ENCODE results near the gene NCAPD3. TPM values are rescaled to one million over a fixed set of nuclear protein-coding genes. Genes with fewer than 3 reads are reported as not detected.
A peak's percentile ranks its signal among the peaks of the same experiment; 100 is the strongest.

Gene NCAPD3, protein sequence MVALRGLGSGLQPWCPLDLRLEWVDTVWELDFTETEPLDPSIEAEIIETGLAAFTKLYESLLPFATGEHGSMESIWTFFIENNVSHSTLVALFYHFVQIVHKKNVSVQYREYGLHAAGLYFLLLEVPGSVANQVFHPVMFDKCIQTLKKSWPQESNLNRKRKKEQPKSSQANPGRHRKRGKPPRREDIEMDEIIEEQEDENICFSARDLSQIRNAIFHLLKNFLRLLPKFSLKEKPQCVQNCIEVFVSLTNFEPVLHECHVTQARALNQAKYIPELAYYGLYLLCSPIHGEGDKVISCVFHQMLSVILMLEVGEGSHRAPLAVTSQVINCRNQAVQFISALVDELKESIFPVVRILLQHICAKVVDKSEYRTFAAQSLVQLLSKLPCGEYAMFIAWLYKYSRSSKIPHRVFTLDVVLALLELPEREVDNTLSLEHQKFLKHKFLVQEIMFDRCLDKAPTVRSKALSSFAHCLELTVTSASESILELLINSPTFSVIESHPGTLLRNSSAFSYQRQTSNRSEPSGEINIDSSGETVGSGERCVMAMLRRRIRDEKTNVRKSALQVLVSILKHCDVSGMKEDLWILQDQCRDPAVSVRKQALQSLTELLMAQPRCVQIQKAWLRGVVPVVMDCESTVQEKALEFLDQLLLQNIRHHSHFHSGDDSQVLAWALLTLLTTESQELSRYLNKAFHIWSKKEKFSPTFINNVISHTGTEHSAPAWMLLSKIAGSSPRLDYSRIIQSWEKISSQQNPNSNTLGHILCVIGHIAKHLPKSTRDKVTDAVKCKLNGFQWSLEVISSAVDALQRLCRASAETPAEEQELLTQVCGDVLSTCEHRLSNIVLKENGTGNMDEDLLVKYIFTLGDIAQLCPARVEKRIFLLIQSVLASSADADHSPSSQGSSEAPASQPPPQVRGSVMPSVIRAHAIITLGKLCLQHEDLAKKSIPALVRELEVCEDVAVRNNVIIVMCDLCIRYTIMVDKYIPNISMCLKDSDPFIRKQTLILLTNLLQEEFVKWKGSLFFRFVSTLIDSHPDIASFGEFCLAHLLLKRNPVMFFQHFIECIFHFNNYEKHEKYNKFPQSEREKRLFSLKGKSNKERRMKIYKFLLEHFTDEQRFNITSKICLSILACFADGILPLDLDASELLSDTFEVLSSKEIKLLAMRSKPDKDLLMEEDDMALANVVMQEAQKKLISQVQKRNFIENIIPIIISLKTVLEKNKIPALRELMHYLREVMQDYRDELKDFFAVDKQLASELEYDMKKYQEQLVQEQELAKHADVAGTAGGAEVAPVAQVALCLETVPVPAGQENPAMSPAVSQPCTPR (N-terminal part only)
- 15.2 and 29.4 TPM in 2 replicates for total RNA-seq (2014; rRNA removed; shearing (Covaris generic))

DNA sequence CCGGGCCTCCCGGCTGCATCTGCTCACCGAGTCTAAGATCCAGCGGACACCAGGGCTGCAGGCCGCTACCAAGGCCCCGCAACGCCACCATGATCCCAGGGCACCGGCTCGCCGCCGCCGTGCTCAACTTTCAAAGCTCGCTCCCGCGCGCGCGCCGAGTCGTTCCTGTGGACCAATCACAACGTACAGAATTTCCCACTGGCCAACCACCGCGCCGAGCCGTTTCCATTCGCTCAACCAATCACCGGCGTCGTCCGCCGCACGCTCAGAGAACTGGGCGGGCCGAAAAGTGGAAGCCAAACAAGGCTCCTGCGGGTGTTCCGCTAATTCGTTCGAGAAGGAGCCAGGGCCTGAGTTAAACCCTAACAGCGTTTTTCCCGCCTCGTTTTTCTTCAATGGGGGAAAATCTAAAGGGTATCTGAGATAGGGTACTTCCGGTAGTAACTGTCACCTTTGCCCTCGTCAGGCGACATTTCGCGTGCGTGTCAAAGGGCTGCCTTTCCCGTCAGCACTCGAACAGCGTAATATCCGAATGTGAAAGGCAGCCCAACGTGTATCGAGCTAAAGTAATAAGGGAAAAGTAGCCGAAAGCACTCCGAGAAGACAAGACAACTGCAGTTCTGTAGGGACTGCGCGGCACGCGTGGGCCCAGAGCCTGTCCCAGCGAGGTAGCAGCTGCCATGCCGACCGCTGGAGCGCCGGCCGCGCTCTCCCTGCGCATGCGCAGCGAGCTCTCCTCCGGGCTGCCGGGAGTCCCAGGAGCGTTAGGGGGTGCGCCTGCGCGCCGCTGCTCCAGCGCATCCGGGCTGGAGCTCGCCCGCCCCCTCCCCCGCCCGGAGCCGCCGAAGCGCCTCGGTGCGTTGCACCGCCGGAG lies at the start of gene NCAPD3, which contains the start of gene VPS26B:
TSS of gene NCAPD3 (minus strand) at position 132 of the 874 bp plus-strand sequence. CDS start at position 91, 41 bp downstream.
TSS of gene VPS26B (plus strand) at position 836 of the 874 bp plus-strand sequence. CDS start 452 bp downstream, outside the sequence.
- Histone ChIP-seq H3K27ac (peak within 1 kb of the TSS; percentile 69), H3K36me3 (peaks cover 11% of the 10 kb centered on the region)

DNA sequence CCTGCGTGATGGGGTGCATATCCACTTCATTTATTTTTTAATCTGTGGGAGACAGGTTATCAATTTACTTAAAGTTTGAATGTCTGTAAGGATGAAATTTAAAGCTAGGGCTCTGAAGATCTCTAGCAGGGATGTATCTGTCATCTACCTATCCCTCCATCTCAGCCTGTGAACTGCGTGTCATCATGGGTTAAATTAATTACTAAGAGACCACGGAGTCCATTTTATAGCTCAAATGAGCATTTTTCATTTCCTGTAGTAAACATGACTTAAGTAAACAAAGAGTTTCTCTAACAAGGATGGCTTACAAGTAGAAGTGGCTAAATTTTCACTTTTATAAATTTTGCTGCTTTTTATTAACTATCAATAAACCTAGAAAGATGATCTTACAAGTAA lies 49.5 kb upstream of the NCAPD3 start:
- DNase-seq (ENCODE audit: low read depth in 1 of 2, low spot score in 2 of 2), result no peak
- Histone ChIP-seq H3K36me3 (no peaks in the 10 kb centered on the region), H3K4me3 (no peak overlapping the region), H3K4me1 (replicated peaks) (no peaks in the 10 kb centered on the region), H3K9me3 (replicated peaks) (no peaks in the 10 kb centered on the region), H3K27me3 (replicated peaks) (peaks cover 21% of the 10 kb centered on the region), H3K27ac (no peak overlapping the region)

More for the DNA sequence above, at the start of gene NCAPD3, which contains the start of gene VPS26B:
- Histone ChIP-seq H3K4me3 (peak within 1 kb of the TSS; percentile 89), H3K9me3 (replicated peaks) (no peaks in the 10 kb centered on the region), H3K4me1 (replicated peaks) (no peaks in the 10 kb centered on the region), H3K27me3 (replicated peaks) (no peaks in the 10 kb centered on the region)
- peak; percentile 86 to 89 for DNase-seq (ENCODE audit: low read depth in 1 of 2, low spot score in 2 of 2)

DNA sequence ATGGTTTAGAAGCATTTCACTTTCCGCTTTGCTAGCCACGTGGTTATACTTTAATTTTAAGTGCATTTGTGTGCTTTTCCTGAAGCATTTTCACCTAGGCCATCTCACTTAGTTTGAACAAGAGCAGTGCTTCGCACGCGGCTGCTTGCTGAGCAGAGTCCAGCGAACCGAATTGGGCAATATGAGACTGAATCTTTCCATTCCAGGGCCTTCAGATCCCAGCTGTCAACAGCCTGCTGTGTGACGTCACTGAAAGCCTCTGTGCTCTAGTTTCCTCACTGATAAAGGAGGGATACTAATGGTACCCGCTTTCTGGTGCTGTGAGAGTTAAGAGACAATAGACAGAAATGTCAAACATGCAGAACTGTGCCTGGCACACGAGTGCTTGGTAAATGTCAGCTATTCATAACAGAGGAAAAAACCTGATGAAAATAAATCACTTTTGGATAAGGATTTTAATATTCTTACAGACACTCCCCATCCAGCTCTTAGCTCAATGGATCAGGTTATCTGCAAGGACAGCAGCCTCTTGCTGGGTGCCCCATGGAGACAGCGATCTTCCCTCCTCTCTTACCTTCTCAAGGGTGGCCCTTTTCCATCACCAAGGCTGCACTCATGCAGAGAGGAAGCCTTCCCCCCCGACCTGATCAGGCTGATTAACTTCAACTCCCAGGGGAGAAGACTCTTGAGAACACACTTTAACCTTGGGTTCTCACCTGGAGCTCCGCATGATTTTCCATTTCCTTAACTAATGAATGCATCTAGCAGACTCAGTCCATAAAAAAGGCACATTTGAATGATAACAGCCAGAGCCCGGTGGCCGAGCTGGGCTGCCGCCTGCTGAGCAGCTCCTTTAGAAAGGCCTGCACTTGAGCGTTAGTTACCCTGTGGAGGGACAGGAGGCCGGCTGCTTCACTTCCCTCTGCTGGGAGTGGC lies 48.9 kb upstream of the NCAPD3 start:
- no peaks in the 10 kb centered on the region for H3K9me3 ChIP-seq (replicated peaks)
- H3K4me1 ChIP-seq (replicated peaks), result no peaks in the 10 kb centered on the region
- H3K4me3 ChIP-seq, result no peak overlapping the region
- H3K27ac ChIP-seq, result no peak overlapping the region
- peaks cover 21% of the 10 kb centered on the region for H3K27me3 ChIP-seq (replicated peaks)
- DNase-seq (ENCODE audit: low read depth in 1 of 2, low spot score in 2 of 2), result no peak
- no peaks in the 10 kb centered on the region for H3K36me3 ChIP-seq

DNA sequence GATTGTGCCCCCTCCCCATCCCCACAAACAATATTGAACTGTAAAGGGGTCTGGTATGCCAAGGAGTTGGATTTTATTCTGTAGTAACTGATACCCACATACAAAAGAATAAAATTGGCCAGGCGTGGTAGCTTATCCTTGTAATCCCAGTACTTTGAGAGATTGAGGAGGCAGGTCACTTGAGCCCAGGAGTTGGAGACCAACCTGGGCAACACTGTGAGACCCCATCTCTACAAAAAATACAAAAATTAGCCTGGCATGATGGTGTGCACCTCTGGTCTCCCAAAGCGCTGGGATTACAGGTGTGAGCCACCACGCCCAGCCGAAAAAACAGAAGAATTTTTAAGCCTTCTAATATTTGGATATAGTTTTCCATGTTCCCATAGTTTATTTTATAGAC lies 48.2 kb upstream of the NCAPD3 start:
- no peak overlapping the region for H3K27ac ChIP-seq
- peaks cover 19% of the 10 kb centered on the region for H3K27me3 ChIP-seq (replicated peaks)
- no peaks in the 10 kb centered on the region for H3K9me3 ChIP-seq (replicated peaks)
- H3K4me3 ChIP-seq, result no peak overlapping the region
- no peaks in the 10 kb centered on the region for H3K36me3 ChIP-seq
- DNase-seq (ENCODE audit: low read depth in 1 of 2, low spot score in 2 of 2), result no peak
- peaks cover 6% of the 10 kb centered on the region for H3K4me1 ChIP-seq (replicated peaks)

DNA sequence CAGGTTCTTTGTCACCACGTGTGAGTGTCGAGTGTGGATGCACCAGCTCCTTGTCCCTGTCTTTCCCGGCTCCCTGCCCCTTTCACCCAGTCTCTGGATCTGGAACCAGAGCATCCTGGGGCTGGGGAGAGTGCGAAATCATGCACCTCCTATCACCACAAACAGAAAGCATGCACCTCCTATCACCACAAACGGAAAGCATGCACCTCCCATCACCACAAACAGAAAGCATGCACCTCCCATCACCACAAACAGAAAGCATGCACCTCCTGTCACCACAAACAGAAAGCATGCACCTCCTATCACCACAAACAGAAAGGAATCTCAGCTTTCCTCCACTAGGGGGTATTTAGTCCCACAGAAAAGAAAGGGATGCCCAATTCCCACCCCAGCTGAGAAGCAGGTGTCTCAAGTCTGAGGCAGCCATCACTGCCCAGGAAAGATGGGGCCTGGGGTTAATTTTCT lies 46.5 kb upstream of the NCAPD3 start:
- no peaks in the 10 kb centered on the region for H3K9me3 ChIP-seq (replicated peaks)
- H3K4me1 ChIP-seq (replicated peaks), result peaks cover 18% of the 10 kb centered on the region
- H3K36me3 ChIP-seq, result no peaks in the 10 kb centered on the region
- no peak for DNase-seq (ENCODE audit: low read depth in 1 of 2, low spot score in 2 of 2)
- H3K4me3 ChIP-seq, result no peak overlapping the region
- 0 out of 2 replicates have a peak, but pooled peaks cover 2% of the 10 kb centered on the region for H3K27me3 ChIP-seq (replicated peaks)
- no peak overlapping the region for H3K27ac ChIP-seq

DNA sequence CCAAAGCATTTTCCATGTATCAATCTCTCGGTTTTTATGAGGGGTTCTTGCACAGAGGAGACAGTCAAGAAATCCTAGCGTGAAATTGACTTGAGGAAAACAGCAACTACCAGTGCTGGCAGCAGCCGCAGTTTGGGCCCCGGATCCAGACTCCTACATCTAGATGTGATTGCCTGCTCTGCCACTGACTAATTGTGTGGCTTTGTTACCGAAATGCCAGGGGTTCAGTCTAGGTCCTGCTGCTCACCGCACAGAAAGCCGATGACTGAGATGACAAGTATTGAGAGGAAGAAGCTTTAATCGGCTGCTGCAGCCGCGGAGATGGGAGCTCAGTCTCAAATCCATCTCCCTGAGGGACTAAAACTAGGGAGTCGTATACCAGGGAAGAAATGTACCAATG lies 44.2 kb upstream of the NCAPD3 start:
- Histone ChIP-seq H3K4me1 (replicated peaks) (peaks cover 18% of the 10 kb centered on the region), H3K36me3 (no peaks in the 10 kb centered on the region), H3K4me3 (no peak overlapping the region), H3K9me3 (replicated peaks) (no peaks in the 10 kb centered on the region), H3K27ac (no peak overlapping the region), H3K27me3 (replicated peaks) (no peaks in the 10 kb centered on the region)
- DNase-seq (ENCODE audit: low read depth in 1 of 2, low spot score in 2 of 2), result no peak

DNA sequence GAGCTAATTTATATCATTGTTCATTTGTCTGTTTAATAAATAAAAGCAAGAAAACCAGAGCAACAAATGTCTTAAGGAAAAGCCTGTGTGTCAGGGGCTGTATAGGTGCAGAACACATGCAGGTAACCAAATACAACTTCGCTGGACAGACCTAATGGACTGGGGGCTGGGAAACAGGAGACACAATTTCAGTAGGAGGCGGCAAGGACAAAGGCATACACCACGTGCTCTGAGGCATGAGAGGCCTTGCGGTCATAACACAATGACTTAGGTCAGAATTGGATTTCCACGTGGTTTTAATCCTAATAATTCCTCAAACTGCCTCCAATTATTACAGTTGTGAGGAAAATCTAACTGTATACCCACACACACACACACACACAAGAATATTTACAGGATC lies 43.7 kb upstream of the NCAPD3 start:
- peak overlapping the region; percentile 72 for H3K27ac ChIP-seq
- H3K27me3 ChIP-seq (replicated peaks), result no peaks in the 10 kb centered on the region
- H3K9me3 ChIP-seq (replicated peaks), result no peaks in the 10 kb centered on the region
- H3K36me3 ChIP-seq, result no peaks in the 10 kb centered on the region
- DNase-seq (ENCODE audit: low read depth in 1 of 2, low spot score in 2 of 2), result no peak
- H3K4me1 ChIP-seq (replicated peaks), result peaks cover 18% of the 10 kb centered on the region
- no peak overlapping the region for H3K4me3 ChIP-seq

DNA sequence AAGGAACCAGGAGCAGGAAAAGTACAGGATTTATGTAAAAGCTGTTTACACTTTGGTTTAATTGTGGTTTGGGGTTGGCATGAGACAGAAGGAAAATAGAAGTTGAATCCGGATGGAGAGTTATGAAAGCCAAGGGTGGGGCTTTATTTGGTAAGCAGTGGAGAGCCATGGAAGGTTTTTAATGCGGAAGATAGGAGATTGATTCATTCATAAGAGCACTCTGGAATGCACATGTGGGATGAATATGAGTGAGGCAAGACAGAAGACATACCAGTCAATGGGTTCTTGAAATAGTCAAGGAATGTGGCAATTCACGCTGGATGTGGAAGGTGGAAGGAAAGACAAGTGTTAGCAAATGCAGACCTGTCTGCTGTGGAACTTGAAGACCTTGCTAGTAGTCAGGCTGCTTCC lies 43.1 kb upstream of the NCAPD3 start:
- DNase-seq (ENCODE audit: low read depth in 1 of 2, low spot score in 2 of 2), result peak in 1 of 2 experiments; percentile 61
- Histone ChIP-seq H3K4me3 (no peak overlapping the region), H3K27ac (peak overlapping the region; percentile 72)

DNA sequence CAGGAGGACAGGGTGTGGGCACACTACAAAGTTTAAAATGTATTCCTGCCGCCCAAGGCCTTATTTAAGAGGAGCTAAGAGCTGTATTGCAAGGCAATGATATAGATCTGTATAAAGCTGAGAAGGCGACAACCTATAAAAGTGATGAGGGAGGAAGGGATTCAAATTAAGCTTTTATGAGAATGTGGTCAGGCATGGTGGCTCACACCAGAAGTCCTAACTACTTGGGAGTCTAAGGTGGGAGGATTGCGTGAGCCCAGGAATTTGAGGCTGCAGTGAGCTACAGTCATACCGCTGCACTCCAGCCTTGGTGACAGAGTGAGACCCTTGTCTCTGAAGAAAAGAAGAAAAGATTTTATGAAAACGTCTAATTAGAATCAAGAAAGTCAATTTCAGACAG lies 42.7 kb upstream of the NCAPD3 start:
- peak overlapping the region; percentile 72 for H3K27ac ChIP-seq

More for the DNA sequence above, 43.1 kb upstream of the NCAPD3 start:
- Histone ChIP-seq H3K36me3 (no peaks in the 10 kb centered on the region), H3K4me1 (replicated peaks) (peaks cover 18% of the 10 kb centered on the region), H3K27me3 (replicated peaks) (no peaks in the 10 kb centered on the region), H3K9me3 (replicated peaks) (no peaks in the 10 kb centered on the region)

DNA sequence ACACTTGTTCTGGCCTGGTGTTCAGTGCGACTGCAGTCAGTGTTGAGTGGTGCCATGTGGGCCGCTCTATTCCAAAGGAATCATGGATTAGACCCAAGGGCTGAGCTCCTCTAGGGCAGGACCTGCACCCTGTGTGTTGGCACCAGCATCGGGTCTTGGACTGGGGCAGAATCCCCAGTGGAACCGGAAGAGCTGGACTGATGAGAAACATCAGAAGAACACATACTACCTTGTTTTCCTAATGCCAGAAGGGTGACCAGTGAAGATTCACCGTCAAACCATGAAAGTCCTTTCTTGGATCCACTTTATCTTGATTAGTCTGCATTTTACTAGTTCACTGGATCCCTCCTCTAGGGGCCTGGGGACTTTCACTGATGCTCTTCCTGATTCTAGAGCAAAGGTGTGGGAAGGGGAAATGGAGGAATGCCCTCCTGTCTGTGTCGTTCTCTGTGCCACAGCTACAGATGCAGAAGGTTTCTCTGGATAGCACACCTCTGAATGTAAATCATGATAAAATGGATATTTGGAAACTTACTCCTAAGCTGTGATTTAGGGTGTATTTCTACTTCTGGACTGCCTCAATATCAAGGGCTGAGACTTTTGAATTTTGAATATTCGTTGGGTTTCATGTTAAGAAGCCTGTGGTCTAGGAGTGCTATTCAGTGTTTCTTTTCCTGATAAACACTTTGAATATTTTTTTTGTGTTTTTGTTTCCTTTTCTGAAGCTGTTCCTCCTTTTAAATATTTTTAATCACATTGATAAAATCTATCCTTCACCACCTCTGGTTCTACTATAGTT lies 41.4 kb upstream of the NCAPD3 start:
- Histone ChIP-seq H3K4me1 (replicated peaks) (peaks cover 18% of the 10 kb centered on the region), H3K36me3 (no peaks in the 10 kb centered on the region), H3K4me3 (no peak overlapping the region), H3K27me3 (replicated peaks) (no peaks in the 10 kb centered on the region), H3K9me3 (replicated peaks) (no peaks in the 10 kb centered on the region), H3K27ac (no peak overlapping the region)
- no peak for DNase-seq (ENCODE audit: low read depth in 1 of 2, low spot score in 2 of 2)

More for the DNA sequence above, 42.7 kb upstream of the NCAPD3 start:
- Histone ChIP-seq H3K27me3 (replicated peaks) (no peaks in the 10 kb centered on the region), H3K4me3 (no peak overlapping the region), H3K36me3 (no peaks in the 10 kb centered on the region), H3K9me3 (replicated peaks) (no peaks in the 10 kb centered on the region), H3K4me1 (replicated peaks) (peaks cover 18% of the 10 kb centered on the region)
- no peak for DNase-seq (ENCODE audit: low read depth in 1 of 2, low spot score in 2 of 2)
